NCI-H1694 treated with DMSO at 0.1 percent for 48 hours (cell line): Measurements from ENCODE around the gene ECEL1.
"Not testable (repeated sequence)": the region's sequence is repeated elsewhere in the genome, so short reads cannot be mapped to it uniquely, and the experiment has no call there.

ENCODE experiments used
- DNase-seq: peaks from one replicate; lab custom pipeline; 2025; lab: John Stamatoyannopoulos, UW

Gene ECEL1, protein sequence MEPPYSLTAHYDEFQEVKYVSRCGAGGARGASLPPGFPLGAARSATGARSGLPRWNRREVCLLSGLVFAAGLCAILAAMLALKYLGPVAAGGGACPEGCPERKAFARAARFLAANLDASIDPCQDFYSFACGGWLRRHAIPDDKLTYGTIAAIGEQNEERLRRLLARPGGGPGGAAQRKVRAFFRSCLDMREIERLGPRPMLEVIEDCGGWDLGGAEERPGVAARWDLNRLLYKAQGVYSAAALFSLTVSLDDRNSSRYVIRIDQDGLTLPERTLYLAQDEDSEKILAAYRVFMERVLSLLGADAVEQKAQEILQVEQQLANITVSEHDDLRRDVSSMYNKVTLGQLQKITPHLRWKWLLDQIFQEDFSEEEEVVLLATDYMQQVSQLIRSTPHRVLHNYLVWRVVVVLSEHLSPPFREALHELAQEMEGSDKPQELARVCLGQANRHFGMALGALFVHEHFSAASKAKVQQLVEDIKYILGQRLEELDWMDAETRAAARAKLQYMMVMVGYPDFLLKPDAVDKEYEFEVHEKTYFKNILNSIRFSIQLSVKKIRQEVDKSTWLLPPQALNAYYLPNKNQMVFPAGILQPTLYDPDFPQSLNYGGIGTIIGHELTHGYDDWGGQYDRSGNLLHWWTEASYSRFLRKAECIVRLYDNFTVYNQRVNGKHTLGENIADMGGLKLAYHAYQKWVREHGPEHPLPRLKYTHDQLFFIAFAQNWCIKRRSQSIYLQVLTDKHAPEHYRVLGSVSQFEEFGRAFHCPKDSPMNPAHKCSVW

DNA sequence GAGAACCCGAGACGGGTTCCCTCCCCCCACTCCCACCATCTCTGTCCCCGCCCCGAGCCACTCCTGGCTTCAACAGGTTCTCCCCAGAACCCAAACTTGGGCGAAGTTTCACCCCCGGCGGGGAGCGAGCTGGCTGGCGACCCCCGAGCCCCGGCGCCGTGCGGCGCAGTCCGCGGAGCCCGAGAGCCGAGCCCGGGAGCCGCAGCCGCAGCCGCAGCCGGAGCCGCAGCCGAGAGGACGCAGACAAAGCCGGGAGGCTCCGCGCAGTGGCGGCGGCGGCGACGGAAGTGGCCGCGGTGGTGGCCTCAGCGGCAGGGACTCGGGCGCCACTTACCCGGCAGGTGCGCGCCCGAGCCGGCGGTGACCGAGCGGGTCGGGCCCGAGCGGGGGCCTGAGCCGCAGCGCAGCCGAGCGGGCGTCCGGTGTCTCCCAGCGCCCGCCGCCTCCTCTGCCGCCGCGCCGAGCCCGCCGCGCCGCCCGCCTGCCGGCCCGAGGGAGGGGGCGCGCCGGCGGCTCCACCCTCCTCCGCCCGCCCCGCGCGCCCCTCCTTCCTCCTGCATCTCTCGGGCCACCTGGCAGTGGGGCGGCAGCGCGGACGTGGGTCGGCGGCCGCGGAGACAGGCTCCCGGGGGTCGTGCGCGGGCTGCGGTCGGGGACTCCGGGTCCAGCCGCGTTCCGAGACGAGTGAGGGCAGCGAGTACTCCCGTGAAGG lies at the start of gene ECEL1:
ECEL1 (minus strand) TSS at position 450 of the 712 bp plus-strand sequence. CDS start 1,181 bp downstream, outside the sequence.
- no peak for DNase-seq

DNA sequence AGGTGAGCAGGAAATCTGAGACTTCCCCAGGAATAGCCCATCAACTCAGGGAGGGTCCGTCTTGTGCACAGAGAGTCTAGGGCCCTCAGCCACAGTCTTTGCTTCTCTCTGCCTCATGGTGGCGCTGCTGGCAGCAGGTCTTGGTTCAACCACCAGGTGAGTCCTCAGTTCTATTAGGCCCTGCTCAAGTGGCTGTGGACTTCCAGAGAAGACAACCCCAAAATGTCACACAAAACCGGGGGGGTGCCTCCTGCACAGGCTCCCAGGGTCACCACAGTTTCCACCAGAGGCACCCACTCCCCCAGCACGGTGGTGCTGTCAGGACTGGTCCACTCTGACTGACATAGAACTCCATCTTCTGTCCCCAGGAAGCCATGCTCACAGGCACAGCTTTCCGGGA lies 49.4 kb upstream of the ECEL1 start:
- no peak for DNase-seq

DNA sequence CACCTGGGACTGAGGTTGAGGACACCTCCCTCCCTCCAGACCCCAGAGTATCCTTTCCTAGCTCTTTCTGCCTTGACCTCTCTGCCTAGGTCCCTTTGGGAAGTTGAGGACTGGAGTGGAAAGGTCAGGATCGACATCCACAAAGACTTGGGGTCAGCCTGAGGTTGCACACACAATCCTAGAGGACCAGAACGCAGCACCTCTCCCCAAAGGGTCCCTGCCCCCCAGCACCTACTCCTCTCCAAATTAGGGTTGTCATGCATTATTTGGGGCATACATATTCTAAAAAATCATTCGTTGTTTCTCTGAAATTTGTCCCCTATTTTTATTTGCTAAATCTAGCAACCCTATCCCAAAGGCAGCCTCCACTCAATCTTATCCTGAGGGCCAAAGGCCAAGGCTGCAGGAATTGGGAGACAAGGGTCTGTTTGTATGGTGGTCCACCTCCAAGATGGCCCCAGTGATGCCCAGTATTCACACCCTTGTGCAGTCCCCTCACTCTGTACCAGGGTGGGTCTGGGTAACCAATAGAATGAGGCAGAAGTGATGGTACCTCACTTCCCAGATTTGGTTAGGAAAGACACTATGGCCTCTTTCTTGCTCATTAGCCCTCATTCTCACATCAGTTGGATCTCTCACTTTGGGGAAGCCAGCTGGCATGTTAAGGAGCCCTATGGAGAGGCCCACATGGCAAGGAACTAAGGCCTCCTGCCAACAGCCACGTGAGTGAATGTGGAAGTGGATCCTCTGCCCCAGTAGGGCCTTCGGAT lies 48.3 kb upstream of the ECEL1 start:
- DNase-seq, result no peak

DNA sequence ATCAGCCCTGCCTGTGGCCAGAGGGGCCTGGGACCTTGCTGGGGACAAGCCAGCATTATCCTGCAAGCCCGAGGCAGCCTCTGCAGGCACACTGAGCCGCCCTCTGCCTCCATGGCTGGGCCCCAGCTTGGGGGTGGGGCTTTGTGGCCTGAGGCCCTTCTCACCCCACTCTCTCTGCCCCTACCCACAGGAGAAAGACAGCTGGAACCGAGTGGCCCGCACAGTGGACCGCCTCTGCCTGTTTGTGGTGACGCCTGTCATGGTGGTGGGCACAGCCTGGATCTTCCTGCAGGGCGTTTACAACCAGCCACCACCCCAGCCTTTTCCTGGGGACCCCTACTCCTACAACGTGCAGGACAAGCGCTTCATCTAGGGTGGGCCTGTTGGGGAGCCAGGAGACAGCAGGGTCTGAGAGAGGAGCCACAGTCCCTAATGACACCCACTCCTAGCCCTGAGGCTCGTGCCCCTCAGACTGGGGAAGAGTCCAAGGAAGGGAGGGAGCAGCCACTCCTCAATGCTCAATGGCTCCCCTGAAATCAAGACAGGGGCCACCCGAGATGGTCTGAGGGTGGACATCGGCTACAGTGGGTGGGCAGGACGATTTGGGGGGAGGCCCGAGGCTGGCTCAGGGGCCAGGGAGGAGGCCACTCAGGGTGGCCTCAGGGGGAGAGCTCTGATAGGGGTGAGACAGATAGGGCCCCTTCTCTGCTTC lies 47.5 kb upstream of the ECEL1 start:
- DNase-seq, result no peak

DNA sequence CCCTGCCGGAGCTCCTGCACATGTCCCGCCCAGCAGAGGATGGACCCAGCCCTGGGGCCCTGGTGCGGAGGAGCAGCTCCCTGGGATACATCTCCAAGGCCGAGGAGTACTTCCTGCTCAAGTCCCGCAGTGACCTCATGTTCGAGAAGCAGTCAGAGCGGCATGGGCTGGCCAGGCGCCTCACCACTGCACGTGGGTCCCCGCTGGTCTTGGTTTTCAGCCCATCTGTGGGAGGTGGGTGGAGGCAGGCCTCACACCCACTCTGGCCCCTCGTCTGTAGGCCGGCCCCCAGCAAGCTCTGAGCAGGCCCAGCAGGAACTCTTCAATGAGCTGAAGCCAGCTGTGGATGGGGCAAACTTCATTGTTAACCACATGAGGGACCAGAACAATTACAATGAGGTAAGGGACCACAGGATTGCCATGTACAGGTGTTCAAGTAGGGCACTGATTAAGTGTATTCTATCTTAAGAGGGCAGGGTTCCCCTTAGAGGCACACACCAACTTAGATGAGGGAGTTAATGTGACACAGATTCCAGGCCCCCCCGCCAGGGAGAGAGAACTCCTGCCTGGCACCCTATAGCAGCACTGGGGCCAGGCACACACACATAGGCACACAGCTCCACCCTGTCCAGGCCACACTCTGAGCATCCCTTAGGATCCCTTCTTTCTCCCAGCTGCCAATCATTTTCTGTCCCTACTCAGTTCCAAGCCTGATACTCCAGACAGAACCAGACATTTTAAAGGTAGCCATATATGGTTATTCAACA lies 46.5 kb upstream of the ECEL1 start:
- DNase-seq, result no peak

DNA sequence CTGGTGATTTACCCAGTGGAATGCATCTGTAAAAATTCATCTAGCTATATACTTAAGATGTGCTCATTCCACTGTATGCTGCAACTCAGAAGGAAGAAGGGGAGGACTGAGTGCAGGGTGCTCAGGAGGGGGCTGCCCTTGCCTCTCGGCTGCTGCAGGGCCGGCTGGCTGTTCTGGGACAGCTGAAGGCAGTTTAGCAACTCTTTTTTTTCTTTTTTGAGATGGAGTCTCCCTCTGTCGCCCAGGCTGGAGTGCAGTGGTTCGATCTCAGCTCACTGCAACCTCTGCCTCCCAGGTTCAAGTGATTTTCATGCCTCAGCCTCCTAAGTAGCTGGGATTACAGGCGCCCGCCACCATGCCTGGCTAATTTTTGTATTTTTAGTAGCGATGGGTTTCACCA lies 45.2 kb upstream of the ECEL1 start:
- DNase-seq, result not testable (repeated sequence)

DNA sequence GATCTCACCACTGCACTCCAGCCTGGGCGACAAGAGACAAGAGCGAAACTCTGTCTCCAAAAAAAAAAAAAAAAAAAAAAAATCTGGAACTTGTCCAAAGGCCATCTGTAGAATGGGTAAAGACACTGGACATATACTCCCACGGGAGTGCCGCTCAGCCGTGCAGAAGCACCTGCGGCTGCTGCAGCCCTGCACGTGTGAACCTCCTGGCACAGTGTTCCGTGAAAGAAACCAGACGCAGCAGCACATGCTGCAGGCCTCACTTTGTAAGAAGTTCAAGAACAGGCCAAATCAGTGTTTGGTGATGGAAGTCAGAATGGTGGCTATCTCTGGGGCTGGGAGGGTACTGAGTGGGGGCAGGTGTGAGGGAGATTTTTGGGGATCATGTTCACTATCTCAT lies 44.8 kb upstream of the ECEL1 start:
- no peak for DNase-seq

DNA sequence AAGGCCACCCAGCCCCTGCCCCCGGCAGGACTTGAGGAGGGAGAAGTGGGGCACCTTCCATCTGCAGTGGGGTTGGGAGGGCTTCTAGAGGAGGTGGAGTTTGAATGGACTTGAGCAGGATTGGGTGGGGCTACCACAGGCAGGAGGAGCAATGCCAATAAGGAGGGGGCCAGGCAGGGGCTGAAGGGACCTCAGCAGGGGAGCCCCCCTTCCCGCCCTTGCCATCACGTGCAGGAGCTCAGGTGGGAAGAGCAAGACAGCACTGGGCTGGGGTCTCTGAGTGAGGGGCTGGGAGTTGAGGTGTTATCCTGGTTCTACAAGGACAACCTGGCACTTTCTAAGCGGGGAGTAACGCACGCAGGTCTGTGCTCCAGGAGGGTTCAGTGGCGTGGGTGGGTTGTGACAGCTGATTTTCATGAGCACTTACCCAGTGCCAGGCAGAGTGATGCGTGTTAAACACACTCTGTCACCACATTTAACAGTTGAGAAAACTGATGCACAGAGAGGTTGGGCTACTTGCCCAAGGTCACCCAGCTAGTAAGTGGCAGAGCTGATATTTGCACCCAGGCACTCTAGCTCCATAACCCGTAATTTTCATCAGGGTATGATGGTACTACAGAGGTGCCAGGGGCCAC lies 43.1 kb upstream of the ECEL1 start:
- no peak for DNase-seq

DNA sequence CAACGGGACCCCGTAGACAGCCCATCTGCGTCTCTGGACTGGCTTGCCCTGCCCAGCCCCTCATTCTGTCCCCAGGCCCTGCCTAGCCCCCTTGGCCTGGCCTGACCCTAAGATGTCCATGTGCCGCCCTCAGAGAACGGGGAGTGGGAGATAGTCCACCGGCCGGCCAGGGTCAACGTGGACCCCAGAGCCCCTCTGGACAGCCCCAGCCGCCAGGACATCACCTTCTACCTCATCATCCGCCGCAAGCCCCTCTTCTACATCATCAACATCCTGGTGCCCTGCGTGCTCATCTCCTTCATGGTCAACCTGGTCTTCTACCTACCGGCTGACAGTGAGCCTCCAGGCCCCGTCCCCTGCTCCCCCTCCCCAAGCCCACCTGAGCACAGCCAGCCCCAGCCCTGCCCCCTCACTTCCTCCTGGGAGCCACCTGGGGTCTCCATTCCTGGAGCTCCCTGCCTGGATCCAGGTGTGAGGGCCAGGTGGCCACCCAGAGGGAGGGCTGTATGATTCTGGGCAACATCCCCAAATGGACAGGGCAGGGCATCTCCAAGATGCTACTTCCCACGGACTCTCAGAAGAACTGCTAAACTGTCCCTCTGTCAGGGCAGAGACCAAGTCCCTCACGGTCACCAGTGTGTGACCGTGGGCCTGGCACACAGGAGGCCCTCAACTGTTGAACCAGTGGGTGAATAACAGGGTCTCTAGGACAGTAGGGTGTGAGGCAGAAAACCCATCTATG lies 42.3 kb upstream of the ECEL1 start:
- DNase-seq, result no peak

DNA sequence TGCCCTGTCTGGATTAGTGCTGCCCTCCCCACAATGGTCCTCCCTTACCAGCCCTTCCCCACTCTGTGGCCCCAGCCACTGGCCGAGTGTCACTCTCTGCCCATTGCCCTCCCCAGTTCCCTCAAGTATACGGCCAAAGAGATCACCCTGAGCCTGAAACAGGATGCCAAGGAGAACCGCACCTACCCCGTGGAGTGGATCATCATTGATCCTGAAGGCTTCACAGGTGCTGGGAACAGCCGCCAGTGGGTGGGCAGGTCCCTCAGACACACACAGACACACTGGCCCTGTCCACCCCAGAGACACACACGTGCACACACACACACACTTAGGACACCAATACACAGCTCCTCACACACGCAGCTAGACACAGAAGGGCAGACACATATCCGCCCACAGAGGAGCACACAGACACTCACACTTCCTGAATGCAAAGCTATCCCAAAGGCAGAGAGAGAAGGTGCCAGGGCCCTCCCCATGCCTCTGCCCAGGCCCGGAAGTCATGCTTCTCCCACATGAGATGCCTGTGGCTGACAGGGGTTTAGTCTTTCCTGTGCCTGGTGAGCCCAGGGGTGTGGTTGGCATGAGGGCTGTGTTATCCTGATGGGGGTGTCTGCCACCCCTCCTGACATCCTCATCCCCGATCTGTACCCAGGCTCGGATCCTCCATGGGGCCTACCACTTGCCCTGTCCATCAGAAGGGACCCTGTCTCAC lies 41.3 kb upstream of the ECEL1 start:
- DNase-seq, result no peak

DNA sequence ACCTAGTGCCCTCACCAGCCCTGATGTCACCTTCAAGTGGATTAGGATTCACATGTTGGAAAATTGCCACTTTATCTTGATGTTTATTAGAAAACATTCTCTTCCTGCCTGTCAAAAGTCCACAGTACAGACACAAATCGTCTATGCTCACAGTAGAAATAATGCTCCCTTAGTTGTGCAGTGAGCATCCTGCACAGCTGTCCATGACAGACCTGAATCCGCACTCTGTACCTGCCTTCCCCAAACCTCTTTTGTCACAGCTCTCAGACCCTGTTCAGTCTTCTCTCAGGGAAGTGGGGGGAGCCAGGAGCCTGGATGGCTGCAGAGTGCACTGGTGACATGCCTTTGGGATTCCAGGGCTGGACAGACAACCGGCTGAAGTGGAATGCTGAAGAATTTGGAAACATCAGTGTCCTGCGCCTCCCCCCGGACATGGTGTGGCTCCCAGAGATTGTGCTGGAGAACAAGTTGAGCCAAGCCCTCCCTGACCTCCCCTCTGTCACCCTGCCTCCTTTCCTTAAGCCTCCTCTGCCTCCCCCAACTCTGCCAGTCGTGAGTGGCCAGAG lies 40.4 kb upstream of the ECEL1 start:
- DNase-seq, result no peak

DNA sequence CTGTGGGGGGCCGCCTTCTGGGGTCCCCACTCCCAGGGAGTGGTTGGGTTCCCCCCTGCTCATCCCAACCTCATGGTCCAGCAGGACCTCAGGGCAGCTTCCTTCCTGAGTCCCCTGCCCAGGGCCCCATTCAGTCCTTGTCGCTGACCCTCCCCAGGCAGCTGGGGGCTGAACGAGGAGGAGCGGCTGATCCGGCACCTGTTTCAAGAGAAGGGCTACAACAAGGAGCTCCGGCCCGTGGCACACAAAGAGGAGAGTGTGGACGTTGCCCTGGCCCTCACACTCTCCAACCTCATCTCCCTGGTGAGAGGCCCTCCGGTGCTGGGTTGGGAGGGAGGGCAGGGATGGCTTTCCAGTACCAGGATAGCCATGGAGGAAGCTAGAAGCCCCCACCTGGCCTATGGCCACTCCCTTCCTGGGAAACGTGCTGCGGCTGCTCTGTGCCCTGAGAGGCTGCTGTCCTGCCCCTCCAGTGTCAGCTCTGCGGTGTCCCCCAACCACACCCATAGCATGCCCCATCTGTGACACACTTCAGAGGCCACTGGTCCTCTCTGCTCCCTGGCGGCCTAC lies 38.8 kb upstream of the ECEL1 start:
- DNase-seq, result no peak

DNA sequence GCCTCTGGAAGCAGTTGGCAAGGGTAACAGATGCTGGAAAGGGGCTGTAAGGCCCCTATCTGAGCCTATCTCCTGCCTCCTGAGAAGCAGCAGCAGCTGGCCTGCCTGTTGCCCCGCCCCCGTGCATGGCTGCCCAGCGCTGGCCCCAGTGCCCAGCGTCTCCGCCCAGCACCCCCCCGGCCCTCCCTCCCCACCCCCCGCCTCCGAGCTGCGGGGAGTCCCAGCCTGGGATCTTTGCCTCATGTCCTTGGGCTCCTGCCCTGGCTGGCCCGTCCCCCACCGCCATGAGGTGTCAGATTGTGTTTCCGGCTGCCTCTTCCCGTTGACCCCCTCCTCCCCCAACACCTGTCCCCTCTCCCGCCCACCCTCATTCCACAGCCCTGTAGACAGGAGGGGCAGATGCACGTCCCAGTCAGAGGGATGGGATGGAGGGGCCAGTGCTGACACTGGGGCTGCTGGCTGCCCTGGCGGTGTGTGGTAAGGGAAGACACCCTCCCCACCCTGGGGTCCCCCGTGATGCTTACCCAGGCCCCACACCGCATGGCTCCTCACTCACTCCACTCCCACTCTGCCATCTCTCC lies 38.2 kb upstream of the ECEL1 start, which contains the start of gene CHRND:
CHRND (plus strand) TSS at position 370 of the 581 bp plus-strand sequence; CDS start at position 426, 56 bp downstream.
- DNase-seq, result no peak

DNA sequence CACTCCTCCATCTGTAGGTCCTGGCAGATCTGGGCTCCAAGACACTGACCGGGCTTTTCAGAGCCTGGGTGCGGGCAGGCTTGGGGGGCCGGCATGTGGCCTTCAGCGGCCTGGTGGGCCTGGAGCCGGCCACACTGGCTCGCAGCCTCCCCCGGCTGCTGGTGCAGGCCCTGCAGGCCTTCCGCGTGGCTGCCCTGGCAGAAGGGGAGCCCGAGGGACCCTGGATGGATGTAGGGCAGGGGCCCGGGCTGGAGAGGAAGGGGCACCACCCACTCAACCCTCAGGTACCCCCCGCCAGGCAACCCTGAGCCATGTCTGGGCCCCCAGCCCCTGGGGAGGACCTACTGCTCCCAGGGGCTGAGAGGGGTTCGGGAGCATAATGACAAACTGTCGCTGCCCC lies 37.6 kb upstream of the ECEL1 start:
- DNase-seq, result no peak

DNA sequence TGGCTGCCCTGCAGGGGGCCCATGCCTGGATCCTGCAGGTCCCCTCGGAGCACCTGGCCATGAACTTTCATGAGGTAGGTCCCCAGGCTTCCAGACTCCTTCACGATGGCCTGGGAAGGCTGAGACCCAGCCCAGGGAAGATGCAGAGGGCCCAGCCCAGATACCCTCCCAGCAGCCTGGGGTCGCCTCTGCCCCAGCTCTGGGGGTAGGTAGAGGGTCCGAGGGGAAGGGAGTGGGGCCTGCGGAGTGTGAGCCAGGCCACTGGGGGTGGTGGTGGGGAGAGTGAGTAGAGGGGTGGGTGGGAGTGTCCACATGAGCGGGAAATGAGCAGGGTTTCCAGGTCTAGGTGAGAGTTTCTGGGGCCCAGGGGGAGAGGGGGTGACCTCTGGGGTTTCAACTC lies 37.1 kb upstream of the ECEL1 start:
- DNase-seq, result no peak

DNA sequence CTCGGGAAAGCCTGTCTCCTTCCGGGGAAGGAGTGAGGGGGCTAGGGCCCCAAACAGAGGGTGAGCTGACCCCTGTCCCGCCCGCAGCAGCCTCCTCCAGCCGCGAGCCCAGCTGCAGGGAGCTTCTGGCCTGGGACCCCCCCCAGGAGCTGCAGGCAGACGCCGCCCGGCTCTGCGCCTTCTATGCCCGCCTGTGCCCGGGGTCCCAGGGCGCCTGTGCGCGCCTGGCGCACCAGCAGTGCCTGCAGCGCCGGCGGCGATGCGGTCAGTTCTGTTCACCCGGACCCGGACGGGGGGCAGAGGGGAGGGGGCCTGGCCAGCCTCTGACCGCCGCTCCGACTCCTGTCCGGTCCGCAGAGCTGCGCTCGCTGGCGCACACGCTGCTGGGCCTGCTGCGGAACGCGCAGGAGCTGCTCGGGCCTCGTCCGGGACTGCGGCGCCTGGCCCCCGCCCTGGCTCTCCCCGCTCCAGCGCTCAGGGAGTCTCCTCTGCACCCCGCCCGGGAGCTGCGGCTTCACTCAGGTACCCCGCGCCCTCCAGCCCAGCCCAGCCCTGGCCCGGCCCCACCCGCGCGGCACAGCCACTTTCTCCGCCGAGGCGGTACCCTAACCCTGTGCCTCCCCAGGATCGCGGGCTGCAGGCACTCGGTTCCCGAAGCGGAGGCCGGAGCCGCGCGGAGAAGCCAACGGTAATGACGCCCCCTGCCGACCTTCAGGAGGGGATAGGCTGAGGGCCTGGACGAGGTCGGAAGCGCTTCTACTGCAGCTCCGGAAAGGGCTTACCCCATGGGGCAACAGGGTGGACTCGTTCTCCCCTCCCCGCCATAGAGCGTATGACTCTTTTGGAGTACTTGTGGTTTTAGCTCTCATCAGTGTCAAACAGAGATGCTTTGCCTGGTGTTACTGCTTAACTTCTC lies 36.3 kb upstream of the ECEL1 start:
- peak; percentile 54 for DNase-seq

DNA sequence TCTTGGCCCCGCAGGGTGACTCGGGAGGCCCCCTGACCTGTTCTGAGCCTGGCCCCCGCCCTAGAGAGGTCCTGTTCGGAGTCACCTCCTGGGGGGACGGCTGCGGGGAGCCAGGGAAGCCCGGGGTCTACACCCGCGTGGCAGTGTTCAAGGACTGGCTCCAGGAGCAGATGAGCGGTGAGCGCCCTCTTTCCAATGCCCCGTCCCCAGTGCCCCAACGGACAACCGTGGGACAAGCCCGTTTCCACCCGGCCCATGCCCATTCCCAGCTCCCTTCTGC lies 35.7 kb upstream of the ECEL1 start:
- DNase-seq, result no peak
